ENCODE data around the gene IKZF2.

DNA sequence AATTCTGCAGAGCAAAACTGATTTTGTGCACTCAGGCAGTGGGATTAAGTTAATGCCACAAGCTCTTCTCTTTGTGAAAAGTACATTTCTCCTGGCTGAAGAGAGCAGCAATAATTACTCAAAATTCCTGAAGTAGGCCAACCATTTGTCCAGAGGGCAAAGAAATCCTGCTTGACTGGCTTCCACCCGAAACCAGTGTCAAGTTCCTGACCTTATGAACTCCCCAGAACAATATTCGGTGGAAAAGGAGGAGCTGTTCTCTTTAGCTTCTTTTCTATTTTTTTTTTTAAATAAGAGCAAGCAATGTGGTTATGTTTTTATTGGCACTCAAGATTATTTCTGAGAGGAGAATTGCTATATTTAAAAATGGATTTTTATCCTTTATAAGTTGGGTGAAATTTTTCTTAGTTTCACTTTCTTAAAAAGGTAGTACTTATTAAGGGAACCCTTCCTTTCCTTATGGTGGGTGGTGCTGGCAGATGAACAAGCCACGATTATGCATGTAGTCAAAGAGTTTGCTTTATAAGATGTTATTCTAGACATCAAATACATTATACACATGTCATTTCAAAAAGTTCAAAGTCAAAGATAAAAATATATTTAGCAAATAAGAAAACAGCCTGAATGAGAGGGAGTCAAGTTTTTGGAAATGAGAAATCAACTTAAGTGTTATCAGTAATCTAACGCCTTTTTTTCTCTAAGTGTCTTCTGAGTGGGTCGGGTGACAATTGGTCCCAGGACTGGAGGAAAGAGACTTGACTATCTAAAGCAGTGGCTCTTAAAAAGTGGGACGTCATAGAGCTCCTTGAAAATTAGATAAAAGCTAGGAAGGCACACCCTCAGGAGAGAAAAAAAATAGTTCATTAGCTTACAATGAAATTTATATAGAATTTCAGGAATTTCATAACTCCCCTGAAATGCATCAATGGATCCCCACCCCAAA is 194.5 kb downstream of the IKZF2 start:
- TF ChIP-seq, protein P1, sequence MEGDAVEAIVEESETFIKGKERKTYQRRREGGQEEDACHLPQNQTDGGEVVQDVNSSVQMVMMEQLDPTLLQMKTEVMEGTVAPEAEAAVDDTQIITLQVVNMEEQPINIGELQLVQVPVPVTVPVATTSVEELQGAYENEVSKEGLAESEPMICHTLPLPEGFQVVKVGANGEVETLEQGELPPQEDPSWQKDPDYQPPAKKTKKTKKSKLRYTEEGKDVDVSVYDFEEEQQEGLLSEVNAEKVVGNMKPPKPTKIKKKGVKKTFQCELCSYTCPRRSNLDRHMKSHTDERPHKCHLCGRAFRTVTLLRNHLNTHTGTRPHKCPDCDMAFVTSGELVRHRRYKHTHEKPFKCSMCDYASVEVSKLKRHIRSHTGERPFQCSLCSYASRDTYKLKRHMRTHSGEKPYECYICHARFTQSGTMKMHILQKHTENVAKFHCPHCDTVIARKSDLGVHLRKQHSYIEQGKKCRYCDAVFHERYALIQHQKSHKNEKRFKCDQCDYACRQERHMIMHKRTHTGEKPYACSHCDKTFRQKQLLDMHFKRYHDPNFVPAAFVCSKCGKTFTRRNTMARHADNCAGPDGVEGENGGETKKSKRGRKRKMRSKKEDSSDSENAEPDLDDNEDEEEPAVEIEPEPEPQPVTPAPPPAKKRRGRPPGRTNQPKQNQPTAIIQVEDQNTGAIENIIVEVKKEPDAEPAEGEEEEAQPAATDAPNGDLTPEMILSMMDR (IDR thresholded peaks at IDR 0.05): no peak
- TF ChIP-seq ZFX (IDR thresholded peaks at IDR 0.05; ENCODE audit: borderline replicate concordance): no peak
